ENCODE data around the gene MPPED2. TPM values are rescaled to one million over a fixed set of nuclear protein-coding genes. Genes with fewer than 3 reads are reported as not detected.

The MPPED2 gene
- total and polyA plus RNA-seq, 10 of the 15 experiments (the other 5 are each of a cell fraction or from before 2014, with no cell fraction given), result not detected

DNA sequence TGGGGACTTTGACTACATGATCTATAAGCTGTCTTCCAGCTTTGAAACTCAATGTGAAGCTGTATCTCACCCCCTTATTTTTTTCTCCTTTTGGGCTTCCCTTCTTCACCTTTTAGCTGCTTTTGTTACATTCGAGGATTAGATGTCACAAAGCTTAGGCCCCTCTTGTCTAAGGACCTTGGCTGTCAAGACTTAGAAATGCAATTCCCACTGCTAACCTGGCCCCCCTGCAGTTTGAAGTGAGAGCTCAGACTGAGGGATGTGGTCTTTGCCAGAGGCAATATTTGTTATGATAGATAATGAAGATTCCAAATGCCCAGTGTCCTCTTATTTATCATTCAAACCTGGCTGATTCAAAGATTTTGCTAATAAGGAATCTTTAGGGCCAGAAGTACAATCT, 135.0 kb downstream of the MPPED2 start (continued):
- no peak for TF ChIP-seq SPI1 (IDR thresholded peaks at IDR 0.05; ENCODE audit: borderline replicate concordance, insufficient read depth, low read depth, low read length)
- TF ChIP-seq, protein P1, sequence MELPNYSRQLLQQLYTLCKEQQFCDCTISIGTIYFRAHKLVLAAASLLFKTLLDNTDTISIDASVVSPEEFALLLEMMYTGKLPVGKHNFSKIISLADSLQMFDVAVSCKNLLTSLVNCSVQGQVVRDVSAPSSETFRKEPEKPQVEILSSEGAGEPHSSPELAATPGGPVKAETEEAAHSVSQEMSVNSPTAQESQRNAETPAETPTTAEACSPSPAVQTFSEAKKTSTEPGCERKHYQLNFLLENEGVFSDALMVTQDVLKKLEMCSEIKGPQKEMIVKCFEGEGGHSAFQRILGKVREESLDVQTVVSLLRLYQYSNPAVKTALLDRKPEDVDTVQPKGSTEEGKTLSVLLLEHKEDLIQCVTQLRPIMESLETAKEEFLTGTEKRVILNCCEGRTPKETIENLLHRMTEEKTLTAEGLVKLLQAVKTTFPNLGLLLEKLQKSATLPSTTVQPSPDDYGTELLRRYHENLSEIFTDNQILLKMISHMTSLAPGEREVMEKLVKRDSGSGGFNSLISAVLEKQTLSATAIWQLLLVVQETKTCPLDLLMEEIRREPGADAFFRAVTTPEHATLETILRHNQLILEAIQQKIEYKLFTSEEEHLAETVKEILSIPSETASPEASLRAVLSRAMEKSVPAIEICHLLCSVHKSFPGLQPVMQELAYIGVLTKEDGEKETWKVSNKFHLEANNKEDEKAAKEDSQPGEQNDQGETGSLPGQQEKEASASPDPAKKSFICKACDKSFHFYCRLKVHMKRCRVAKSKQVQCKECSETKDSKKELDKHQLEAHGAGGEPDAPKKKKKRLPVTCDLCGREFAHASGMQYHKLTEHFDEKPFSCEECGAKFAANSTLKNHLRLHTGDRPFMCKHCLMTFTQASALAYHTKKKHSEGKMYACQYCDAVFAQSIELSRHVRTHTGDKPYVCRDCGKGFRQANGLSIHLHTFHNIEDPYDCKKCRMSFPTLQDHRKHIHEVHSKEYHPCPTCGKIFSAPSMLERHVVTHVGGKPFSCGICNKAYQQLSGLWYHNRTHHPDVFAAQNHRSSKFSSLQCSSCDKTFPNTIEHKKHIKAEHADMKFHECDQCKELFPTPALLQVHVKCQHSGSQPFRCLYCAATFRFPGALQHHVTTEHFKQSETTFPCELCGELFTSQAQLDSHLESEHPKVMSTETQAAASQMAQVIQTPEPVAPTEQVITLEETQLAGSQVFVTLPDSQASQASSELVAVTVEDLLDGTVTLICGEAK (IDR thresholded peaks at IDR 0.05; ENCODE audit: borderline replicate concordance), result no peak
- no peak for TF ChIP-seq MYB (IDR thresholded peaks at IDR 0.05; ENCODE audit: borderline replicate concordance, low read depth, low read length)
- no peak for TF ChIP-seq HCFC1 (IDR thresholded peaks at IDR 0.05; ENCODE audit: low read length)

DNA sequence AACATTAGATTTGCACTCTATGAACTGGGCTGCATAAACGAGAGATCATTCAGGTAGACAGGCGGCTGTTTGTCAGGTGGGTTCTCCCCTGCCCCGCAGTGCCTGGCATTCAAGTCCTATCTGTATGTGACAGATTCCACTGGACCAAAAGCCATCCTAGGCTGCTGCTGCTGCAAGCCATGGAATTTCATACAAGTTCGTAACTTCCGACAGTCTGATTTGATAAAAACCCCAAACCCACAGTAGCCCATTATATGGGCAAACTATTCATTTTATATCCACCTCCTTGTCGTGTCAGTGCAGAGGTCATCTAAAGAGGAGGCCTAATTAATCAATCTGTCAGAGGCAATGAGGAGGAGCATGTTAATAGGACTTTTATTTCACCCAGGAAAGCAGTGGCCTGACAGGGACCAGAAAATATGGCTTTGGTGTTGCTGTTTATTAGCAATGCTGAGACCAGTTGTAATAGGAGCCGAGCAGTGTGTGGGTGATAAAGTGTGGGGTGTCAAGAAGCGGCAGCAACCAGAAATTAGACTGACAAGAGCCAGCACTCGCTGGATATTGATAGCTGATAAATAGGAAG, 139.0 kb downstream of the MPPED2 start:
- POLR2A ChIA-PET, result no interaction called here
- 51% methylated on average over 9 of the region's 9 CpGs for WGBS (ENCODE audit: insufficient coverage, insufficient replicate concordance, low lambda C conversion rate, missing lambda C conversion rate)
- Histone ChIP-seq H3K27ac (ENCODE audit: control insufficient read depth, insufficient read depth) (no peak overlapping the region), H3K9ac (ENCODE audit: control insufficient read depth, insufficient read depth, low read length) (no peak overlapping the region), H3K79me2 (ENCODE audit: control insufficient read depth, insufficient read depth, low read length) (no peaks in the 10 kb centered on the region), H3K27me3 (replicated peaks in 1 of 2; ENCODE audit: control insufficient read depth in 2 of 2, insufficient read depth in 2 of 2, low read length in 1 of 2) (no peaks in the 10 kb centered on the region), H4K20me1 (ENCODE audit: control insufficient read depth, insufficient read depth) (no peaks in the 10 kb centered on the region), H3K9me3 (replicated peaks; ENCODE audit: control insufficient read depth, insufficient read depth, low read length) (no peaks in the 10 kb centered on the region), H3K4me1 (ENCODE audit: control insufficient read depth, insufficient read depth, low read length) (no peaks in the 10 kb centered on the region), H3K36me3 (ENCODE audit: control insufficient read depth in 2 of 2, insufficient read depth in 2 of 2, low read length in 1 of 2) (no peaks in the 10 kb centered on the region), H2AFZ (ENCODE audit: control insufficient read depth, low read depth, low read length) (no peak overlapping the region), H3K4me3 (no peak overlapping the region), H3K4me2 (ENCODE audit: control insufficient read depth, insufficient read depth) (no peak overlapping the region)
- FAIRE-seq, result no peak
- SMC1A ChIA-PET (ENCODE audit: uncharacterized antibody, unreplicated experiment), result no interaction called here
- no peak for DNase-seq (ENCODE audit: low read depth, low spot score)
- CTCF ChIA-PET, result no interaction called here
- BruUV-seq (replicated peaks), result no TSS peak
- ATAC-seq, result no peak
- RAD21 ChIA-PET (ENCODE audit: unreplicated experiment), result no interaction called here
- intact Hi-C loops (cut with micrococcal nuclease; ENCODE audit: unreplicated experiment) (no loop called here), in situ Hi-C loops (cut with MboI) (no loop called here)
- TF ChIP-seq, protein P2, sequence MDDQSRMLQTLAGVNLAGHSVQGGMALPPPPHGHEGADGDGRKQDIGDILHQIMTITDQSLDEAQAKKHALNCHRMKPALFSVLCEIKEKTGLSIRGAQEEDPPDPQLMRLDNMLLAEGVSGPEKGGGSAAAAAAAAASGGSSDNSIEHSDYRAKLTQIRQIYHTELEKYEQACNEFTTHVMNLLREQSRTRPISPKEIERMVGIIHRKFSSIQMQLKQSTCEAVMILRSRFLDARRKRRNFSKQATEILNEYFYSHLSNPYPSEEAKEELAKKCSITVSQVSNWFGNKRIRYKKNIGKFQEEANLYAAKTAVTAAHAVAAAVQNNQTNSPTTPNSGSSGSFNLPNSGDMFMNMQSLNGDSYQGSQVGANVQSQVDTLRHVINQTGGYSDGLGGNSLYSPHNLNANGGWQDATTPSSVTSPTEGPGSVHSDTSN (IDR thresholded peaks at IDR 0.05; ENCODE audit: insufficient replicate concordance, low read depth, low read length), result no peak
- TF ChIP-seq, protein P3, sequence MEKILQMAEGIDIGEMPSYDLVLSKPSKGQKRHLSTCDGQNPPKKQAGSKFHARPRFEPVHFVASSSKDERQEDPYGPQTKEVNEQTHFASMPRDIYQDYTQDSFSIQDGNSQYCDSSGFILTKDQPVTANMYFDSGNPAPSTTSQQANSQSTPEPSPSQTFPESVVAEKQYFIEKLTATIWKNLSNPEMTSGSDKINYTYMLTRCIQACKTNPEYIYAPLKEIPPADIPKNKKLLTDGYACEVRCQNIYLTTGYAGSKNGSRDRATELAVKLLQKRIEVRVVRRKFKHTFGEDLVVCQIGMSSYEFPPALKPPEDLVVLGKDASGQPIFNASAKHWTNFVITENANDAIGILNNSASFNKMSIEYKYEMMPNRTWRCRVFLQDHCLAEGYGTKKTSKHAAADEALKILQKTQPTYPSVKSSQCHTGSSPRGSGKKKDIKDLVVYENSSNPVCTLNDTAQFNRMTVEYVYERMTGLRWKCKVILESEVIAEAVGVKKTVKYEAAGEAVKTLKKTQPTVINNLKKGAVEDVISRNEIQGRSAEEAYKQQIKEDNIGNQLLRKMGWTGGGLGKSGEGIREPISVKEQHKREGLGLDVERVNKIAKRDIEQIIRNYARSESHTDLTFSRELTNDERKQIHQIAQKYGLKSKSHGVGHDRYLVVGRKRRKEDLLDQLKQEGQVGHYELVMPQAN (conservative IDR thresholded peaks at IDR 0.05), result no peak
- TF ChIP-seq KDM1A (IDR thresholded peaks at IDR 0.05; ENCODE audit: borderline replicate concordance) (no peak), CREM (IDR thresholded peaks at IDR 0.05; ENCODE audit: low read depth) (no peak), ZNF207 (IDR thresholded peaks at IDR 0.05; ENCODE audit: borderline replicate concordance) (no peak), DPF2 (IDR thresholded peaks at IDR 0.05) (no peak), EGR1 (IDR thresholded peaks at IDR 0.05; ENCODE audit: borderline replicate concordance in 1 of 2, low read depth in 2 of 2, low read length in 2 of 2) (no peak), RB1 (IDR thresholded peaks at IDR 0.05; ENCODE audit: borderline replicate concordance) (no peak), NRF1 (conservative IDR thresholded peaks at IDR 0.05; ENCODE audit: low read depth, low read length) (no peak), BCL11A (IDR thresholded peaks at IDR 0.05; ENCODE audit: low read depth, low read length) (no peak), TBL1XR1 (IDR thresholded peaks at IDR 0.05; ENCODE audit: low read depth, low read length) (no peak), HDAC6 (IDR thresholded peaks at IDR 0.05; ENCODE audit: unreplicated experiment) (no peak), RAD51 (IDR thresholded peaks at IDR 0.05) (no peak)

Measured in GM12878 (cell line).